HepG2 (cell line): ENCODE data around the gene HRG. TPM values are rescaled to one million over a fixed set of nuclear protein-coding genes. Genes with fewer than 3 reads are reported as not detected.

Source experiments
- FOXC1 ChIP-seq: sonication (generic); formaldehyde crosslinking; IDR thresholded peaks from 2 replicates; pipeline ENCODE4 v1.8.0; 2022; ENCODE audit warnings: mild to moderate bottlenecking, missing genetic modification reagents, borderline replicate concordance
- FOXK2 ChIP-seq: fragments of 450-650 bp; IDR thresholded peaks from 2 replicates; pipeline ENCODE4 v1.6.1; 2016
- HMG20B ChIP-seq: conservative IDR thresholded peaks from 2 replicates; pipeline ENCODE4 v1.6.1; 2016; ENCODE audit warnings: missing genetic modification reagents, missing compliant biosample characterization
- REPIN1 ChIP-seq: sonication (generic); formaldehyde crosslinking; IDR thresholded peaks from 2 replicates; pipeline ENCODE4 v1.8.0; 2022; ENCODE audit warnings: missing genetic modification reagents, low read depth, mild to moderate bottlenecking, borderline replicate concordance
- SPEN ChIP-seq: sonication (generic); formaldehyde crosslinking; IDR thresholded peaks from 2 replicates; pipeline ENCODE4 v1.5.1; 2020; ENCODE audit warnings: low read depth, mild to moderate bottlenecking, missing genetic modification reagents
- TARDBP ChIP-seq: sonication (generic); formaldehyde crosslinking; IDR thresholded peaks from 2 replicates; pipeline ENCODE4 v1.8.0; 2022; ENCODE audit warnings: mild to moderate bottlenecking, missing genetic modification reagents
- TBX3 ChIP-seq: fragments of 450-650 bp; IDR thresholded peaks from 2 replicates; pipeline ENCODE4 v1.6.1; 2017; ENCODE audit warnings: antibody characterized with exemption, mild to moderate bottlenecking, inconsistent platforms, borderline replicate concordance
- ZNF644 ChIP-seq: IDR thresholded peaks from 2 replicates; pipeline ENCODE4 v1.6.1; 2016; ENCODE audit warnings: low read depth
- ZNF772 ChIP-seq: sonication (generic); formaldehyde crosslinking; IDR thresholded peaks from 2 replicates; pipeline ENCODE4 v1.5.0; 2020; ENCODE audit warnings: mild to moderate bottlenecking, missing genetic modification reagents
- ZSCAN9 ChIP-seq: IDR thresholded peaks from 2 replicates; pipeline ENCODE4 v1.6.1; 2016; ENCODE audit warnings: borderline replicate concordance
- polyA plus RNA-seq, 8 experiments: library from polyadenylated mRNA; depleted of rRNA in 3 of 8; stranded (reverse) in 7 of 8; unstranded in 1 of 8; fragments of >200 nt; fragmentation: Illumina TruSeq in 4 of 8; extraction: Trizol in 4 of 8; gene quantifications; 2 replicates each; pipeline versions ENCODE4 v1.2.1 to v1.2.3, GENCODE V29; 2011 to 2016; ENCODE audit warnings: low read depth in 4 of 8, missing spikeins in 1 of 8, mixed read lengths in 1 of 8; ENCODE audit not compliant: insufficient read depth in 1 of 8
- total RNA-seq, 5 experiments: library from RNA; depleted of rRNA; stranded (reverse); fragments of >200 nt; fragmentation: Illumina TruSeq; extraction: Trizol; gene quantifications; 2 replicates each; pipeline ENCODE4 v1.2.3, GENCODE V29; 2016; ENCODE audit warnings: low read depth in 1 of 5
- TF ChIP-seq, protein P1 (sequence below): IDR thresholded peaks from 2 replicates; pipeline ENCODE4 v1.6.1; 2016; ENCODE audit warnings: low read depth, missing genetic modification reagents, missing compliant biosample characterization
- TF ChIP-seq, protein P2 (sequence below): sonication (generic); formaldehyde crosslinking; IDR thresholded peaks from 2 replicates; pipeline ENCODE4 v1.4.0; 2020; ENCODE audit warnings: missing genetic modification reagents
- TF ChIP-seq, protein P3 (sequence below): sonication (generic); formaldehyde crosslinking; IDR thresholded peaks from 2 replicates; pipeline ENCODE4 v1.4.0; 2020; ENCODE audit warnings: missing genetic modification reagents, borderline replicate concordance
- TF ChIP-seq, protein P4 (sequence below): fragments of 450-650 bp; IDR thresholded peaks from 2 replicates; pipeline ENCODE4 v1.6.1; 2016
- TF ChIP-seq, protein P5 (sequence below): sonication (generic); formaldehyde crosslinking; IDR thresholded peaks from 2 replicates; pipeline ENCODE4 v1.8.1; 2022; ENCODE audit warnings: low read depth, mild to moderate bottlenecking, missing genetic modification reagents

The HRG gene
- total and polyA plus RNA-seq, 2 of the 13 experiments (the other 11 are each of a cell fraction or from before 2014, with no cell fraction given): 0.09 to 0.11 TPM

DNA sequence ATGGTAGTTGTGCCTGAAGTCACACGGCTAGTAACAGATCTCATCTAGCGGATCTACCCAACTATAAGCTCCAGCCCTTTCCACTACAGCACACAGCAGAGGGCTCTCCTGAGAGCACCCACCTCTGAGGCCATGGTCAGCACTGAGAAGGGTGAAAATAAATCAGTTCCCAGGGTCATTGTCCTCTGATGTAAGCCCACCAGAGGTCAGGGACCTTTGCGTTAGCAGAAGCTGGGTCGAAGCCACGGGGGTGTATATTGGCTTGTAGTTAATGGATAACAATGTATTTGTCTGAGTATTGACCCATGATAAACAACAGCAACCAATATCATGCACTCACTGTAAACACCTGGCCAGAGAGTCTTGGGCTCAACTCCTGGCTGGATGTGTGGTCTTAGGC is 31.6 kb upstream of the HRG start (continued):
- TF ChIP-seq, protein P1, sequence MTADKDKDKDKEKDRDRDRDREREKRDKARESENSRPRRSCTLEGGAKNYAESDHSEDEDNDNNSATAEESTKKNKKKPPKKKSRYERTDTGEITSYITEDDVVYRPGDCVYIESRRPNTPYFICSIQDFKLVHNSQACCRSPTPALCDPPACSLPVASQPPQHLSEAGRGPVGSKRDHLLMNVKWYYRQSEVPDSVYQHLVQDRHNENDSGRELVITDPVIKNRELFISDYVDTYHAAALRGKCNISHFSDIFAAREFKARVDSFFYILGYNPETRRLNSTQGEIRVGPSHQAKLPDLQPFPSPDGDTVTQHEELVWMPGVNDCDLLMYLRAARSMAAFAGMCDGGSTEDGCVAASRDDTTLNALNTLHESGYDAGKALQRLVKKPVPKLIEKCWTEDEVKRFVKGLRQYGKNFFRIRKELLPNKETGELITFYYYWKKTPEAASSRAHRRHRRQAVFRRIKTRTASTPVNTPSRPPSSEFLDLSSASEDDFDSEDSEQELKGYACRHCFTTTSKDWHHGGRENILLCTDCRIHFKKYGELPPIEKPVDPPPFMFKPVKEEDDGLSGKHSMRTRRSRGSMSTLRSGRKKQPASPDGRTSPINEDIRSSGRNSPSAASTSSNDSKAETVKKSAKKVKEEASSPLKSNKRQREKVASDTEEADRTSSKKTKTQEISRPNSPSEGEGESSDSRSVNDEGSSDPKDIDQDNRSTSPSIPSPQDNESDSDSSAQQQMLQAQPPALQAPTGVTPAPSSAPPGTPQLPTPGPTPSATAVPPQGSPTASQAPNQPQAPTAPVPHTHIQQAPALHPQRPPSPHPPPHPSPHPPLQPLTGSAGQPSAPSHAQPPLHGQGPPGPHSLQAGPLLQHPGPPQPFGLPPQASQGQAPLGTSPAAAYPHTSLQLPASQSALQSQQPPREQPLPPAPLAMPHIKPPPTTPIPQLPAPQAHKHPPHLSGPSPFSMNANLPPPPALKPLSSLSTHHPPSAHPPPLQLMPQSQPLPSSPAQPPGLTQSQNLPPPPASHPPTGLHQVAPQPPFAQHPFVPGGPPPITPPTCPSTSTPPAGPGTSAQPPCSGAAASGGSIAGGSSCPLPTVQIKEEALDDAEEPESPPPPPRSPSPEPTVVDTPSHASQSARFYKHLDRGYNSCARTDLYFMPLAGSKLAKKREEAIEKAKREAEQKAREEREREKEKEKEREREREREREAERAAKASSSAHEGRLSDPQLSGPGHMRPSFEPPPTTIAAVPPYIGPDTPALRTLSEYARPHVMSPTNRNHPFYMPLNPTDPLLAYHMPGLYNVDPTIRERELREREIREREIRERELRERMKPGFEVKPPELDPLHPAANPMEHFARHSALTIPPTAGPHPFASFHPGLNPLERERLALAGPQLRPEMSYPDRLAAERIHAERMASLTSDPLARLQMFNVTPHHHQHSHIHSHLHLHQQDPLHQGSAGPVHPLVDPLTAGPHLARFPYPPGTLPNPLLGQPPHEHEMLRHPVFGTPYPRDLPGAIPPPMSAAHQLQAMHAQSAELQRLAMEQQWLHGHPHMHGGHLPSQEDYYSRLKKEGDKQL: peak; percentile 95
- TF ChIP-seq, protein P2, sequence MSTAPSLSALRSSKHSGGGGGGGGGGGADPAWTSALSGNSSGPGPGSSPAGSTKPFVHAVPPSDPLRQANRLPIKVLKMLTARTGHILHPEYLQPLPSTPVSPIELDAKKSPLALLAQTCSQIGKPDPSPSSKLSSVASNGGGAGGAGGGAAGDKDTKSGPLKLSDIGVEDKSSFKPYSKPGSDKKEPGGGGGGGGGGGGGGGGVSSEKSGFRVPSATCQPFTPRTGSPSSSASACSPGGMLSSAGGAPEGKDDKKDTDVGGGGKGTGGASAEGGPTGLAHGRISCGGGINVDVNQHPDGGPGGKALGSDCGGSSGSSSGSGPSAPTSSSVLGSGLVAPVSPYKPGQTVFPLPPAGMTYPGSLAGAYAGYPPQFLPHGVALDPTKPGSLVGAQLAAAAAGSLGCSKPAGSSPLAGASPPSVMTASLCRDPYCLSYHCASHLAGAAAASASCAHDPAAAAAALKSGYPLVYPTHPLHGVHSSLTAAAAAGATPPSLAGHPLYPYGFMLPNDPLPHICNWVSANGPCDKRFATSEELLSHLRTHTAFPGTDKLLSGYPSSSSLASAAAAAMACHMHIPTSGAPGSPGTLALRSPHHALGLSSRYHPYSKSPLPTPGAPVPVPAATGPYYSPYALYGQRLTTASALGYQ (CRISPR knock-in tag): peak; percentile 87
- TF ChIP-seq TBX3 (peak; percentile 88), ZNF772 (CRISPR knock-in tag) (peak; percentile 66; the same call in 1 of the 2 replicates), TARDBP (CRISPR knock-in tag) (peak; percentile 72), ZNF644 (CRISPR knock-in tag) (0 out of 2 replicates have a peak, but pooled peaks have one; percentile 14), SPEN (CRISPR knock-in tag) (peak; percentile 64; the same call in 1 of the 2 replicates), FOXC1 (CRISPR knock-in tag) (peak; percentile 64; the same call in 1 of the 2 replicates), REPIN1 (CRISPR knock-in tag) (peak; percentile 81; the same call in 1 of the 2 replicates), HMG20B (CRISPR knock-in tag) (peak; percentile 99), ZSCAN9 (CRISPR knock-in tag) (peak; percentile 26; the same call in 1 of the 2 replicates), FOXK2 (0 out of 2 replicates have a peak, but pooled peaks have one; percentile 38)
- TF ChIP-seq, protein P3, sequence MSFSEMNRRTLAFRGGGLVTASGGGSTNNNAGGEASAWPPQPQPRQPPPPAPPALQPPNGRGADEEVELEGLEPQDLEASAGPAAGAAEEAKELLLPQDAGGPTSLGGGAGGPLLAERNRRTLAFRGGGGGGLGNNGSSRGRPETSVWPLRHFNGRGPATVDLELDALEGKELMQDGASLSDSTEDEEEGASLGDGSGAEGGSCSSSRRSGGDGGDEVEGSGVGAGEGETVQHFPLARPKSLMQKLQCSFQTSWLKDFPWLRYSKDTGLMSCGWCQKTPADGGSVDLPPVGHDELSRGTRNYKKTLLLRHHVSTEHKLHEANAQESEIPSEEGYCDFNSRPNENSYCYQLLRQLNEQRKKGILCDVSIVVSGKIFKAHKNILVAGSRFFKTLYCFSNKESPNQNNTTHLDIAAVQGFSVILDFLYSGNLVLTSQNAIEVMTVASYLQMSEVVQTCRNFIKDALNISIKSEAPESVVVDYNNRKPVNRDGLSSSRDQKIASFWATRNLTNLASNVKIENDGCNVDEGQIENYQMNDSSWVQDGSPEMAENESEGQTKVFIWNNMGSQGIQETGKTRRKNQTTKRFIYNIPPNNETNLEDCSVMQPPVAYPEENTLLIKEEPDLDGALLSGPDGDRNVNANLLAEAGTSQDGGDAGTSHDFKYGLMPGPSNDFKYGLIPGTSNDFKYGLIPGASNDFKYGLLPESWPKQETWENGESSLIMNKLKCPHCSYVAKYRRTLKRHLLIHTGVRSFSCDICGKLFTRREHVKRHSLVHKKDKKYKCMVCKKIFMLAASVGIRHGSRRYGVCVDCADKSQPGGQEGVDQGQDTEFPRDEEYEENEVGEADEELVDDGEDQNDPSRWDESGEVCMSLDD (CRISPR knock-in tag): 0 out of 2 replicates have a peak, but pooled peaks have one; percentile 39
- TF ChIP-seq, protein P4, sequence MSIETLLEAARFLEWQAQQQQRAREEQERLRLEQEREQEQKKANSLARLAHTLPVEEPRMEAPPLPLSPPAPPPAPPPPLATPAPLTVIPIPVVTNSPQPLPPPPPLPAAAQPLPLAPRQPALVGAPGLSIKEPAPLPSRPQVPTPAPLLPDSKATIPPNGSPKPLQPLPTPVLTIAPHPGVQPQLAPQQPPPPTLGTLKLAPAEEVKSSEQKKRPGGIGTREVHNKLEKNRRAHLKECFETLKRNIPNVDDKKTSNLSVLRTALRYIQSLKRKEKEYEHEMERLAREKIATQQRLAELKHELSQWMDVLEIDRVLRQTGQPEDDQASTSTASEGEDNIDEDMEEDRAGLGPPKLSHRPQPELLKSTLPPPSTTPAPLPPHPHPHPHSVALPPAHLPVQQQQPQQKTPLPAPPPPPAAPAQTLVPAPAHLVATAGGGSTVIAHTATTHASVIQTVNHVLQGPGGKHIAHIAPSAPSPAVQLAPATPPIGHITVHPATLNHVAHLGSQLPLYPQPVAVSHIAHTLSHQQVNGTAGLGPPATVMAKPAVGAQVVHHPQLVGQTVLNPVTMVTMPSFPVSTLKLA: 0 out of 2 replicates have a peak, but pooled peaks have one; percentile 2
- TF ChIP-seq, protein P5, sequence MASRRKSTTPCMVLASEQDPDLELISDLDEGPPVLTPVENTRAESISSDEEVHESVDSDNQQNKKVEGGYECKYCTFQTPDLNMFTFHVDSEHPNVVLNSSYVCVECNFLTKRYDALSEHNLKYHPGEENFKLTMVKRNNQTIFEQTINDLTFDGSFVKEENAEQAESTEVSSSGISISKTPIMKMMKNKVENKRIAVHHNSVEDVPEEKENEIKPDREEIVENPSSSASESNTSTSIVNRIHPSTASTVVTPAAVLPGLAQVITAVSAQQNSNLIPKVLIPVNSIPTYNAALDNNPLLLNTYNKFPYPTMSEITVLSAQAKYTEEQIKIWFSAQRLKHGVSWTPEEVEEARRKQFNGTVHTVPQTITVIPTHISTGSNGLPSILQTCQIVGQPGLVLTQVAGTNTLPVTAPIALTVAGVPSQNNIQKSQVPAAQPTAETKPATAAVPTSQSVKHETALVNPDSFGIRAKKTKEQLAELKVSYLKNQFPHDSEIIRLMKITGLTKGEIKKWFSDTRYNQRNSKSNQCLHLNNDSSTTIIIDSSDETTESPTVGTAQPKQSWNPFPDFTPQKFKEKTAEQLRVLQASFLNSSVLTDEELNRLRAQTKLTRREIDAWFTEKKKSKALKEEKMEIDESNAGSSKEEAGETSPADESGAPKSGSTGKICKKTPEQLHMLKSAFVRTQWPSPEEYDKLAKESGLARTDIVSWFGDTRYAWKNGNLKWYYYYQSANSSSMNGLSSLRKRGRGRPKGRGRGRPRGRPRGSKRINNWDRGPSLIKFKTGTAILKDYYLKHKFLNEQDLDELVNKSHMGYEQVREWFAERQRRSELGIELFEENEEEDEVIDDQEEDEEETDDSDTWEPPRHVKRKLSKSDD (CRISPR knock-in tag): peak; percentile 48; the same call in 1 of the 2 replicates
